HG02943 (cell line): ENCODE results near the gene TRIM32.

Source experiments
- ATAC-seq: cut with Tn5 transposase; IDR thresholded peaks from one replicate; pipeline ENCODE4 v1.9.1; 2021; ENCODE audit warnings: mild to moderate bottlenecking, low read depth, moderate library complexity; ENCODE audit not compliant: unreplicated experiment

The TRIM32 gene

DNA sequence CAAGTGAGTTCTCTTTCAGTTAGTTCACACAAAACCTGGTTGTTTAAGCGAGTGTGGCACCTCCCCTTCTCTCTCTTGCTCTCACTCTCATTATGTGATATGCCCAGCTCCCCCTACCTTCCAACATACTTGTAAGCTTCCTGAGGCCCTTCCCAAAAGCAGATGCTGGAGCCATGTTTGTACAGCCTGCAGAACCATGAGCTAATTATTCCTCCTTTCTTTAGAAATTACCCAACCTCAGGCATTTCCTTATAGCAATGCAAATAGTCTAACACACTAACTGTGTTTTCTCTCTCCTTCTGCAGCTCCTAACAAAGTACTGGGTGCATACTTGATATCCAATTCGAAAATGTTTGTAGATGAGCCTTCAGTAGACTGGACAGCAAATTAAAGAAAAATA lies 62.7 kb downstream of the TRIM32 start:
- ATAC-seq = no peak

GRCh38 chr9:116750510-116750909 lies 63.4 kb downstream of the TRIM32 start:
- no peak for ATAC-seq
